Activated naive CD8-positive, alpha-beta T cell treated with anti-CD3 and anti-CD28 coated beads, Interleukin-2, amount 50 U/mL, for 24 hours (primary cell): Measurements from ENCODE around the gene METTL13.

ENCODE experiments used
- ATAC-seq: fragments of 150-1000 bp; cut with Tn5 transposase; one replicate; pipeline ENCODE4 v1.10.0; 2021
- DNase-seq: peaks from one replicate; pipeline ENCODE4 v3.0.0; 2021
- H3K27ac Mint-ChIP-seq: one replicate; pipeline ENCODE4 v1.8.0; 2021; ENCODE audit warnings: mild to moderate bottlenecking, mixed read lengths
- H3K27me3 Mint-ChIP-seq: one replicate; pipeline ENCODE4 v1.8.0; 2021; ENCODE audit warnings: mixed read lengths
- H3K36me3 Mint-ChIP-seq: one replicate; pipeline ENCODE4 v1.8.0; 2021; ENCODE audit warnings: low read depth, mixed read lengths
- H3K4me1 Mint-ChIP-seq: one replicate; pipeline ENCODE4 v1.8.0; 2021; ENCODE audit warnings: mixed read lengths
- H3K4me3 Mint-ChIP-seq: one replicate; pipeline ENCODE4 v1.8.0; 2021; ENCODE audit warnings: mild to moderate bottlenecking, moderate library complexity, mixed read lengths
- H3K9me3 Mint-ChIP-seq: one replicate; pipeline ENCODE4 v1.8.0; 2021; ENCODE audit warnings: mixed read lengths

Gene METTL13

GRCh38 chr1:171835891-171836290 is 54.4 kb downstream of the METTL13 start:
- Mint-ChIP-seq H3K27ac (no peak overlapping the region), H3K27me3 (peaks cover 4% of the 10 kb centered on the region), H3K4me1 (peaks cover 6% of the 10 kb centered on the region), H3K4me3 (no peak overlapping the region), H3K36me3 (no peaks in the 10 kb centered on the region), H3K9me3 (no peaks in the 10 kb centered on the region)
- ATAC-seq (no peak), DNase-seq (no peak)

GRCh38 chr1:171841050-171841910 is 59.8 kb downstream of the METTL13 start, which contains the start of gene DNM3:
Gene DNM3, plus strand, starts transcription at chr1:171841498. Its CDS starts 159 bp downstream, at chr1:171841657.
- peak within 1 kb of the TSS; percentile 67 for H3K27ac Mint-ChIP-seq
- peaks cover 29% of the 10 kb centered on the region for H3K27me3 Mint-ChIP-seq
- DNase-seq (peak; percentile 79), ATAC-seq (peak; percentile 93)
- no peaks in the 10 kb centered on the region for H3K9me3 Mint-ChIP-seq
- peak within 1 kb of the TSS; percentile 82 for H3K4me3 Mint-ChIP-seq
- H3K36me3 Mint-ChIP-seq: no peaks in the 10 kb centered on the region
- H3K4me1 Mint-ChIP-seq: peaks cover 16% of the 10 kb centered on the region

- no peak for ATAC-seq
- peak; percentile 6 for DNase-seq
- Mint-ChIP-seq H3K27ac (no peak overlapping the region), H3K4me3 (peak overlapping the region; percentile 82), H3K27me3 (peaks cover 29% of the 10 kb centered on the region), H3K4me1 (peaks cover 16% of the 10 kb centered on the region), H3K9me3 (no peaks in the 10 kb centered on the region), H3K36me3 (no peaks in the 10 kb centered on the region)
These were observed 60.7 kb downstream of the METTL13 start for GRCh38 chr1:171841931-171842761.

GRCh38 chr1:171844381-171844780 is 62.9 kb downstream of the METTL13 start:
- H3K4me1 Mint-ChIP-seq: peaks cover 16% of the 10 kb centered on the region
- no peaks in the 10 kb centered on the region for H3K36me3 Mint-ChIP-seq
- no peaks in the 10 kb centered on the region for H3K9me3 Mint-ChIP-seq
- ATAC-seq: no peak
- peaks cover 31% of the 10 kb centered on the region for H3K27me3 Mint-ChIP-seq
- no peak overlapping the region for H3K27ac Mint-ChIP-seq
- H3K4me3 Mint-ChIP-seq: no peak overlapping the region
- DNase-seq: no peak

GRCh38 chr1:171845998-171846397 is 64.5 kb downstream of the METTL13 start:
- Mint-ChIP-seq H3K9me3 (no peaks in the 10 kb centered on the region), H3K27ac (no peak overlapping the region), H3K36me3 (no peaks in the 10 kb centered on the region), H3K4me3 (no peak overlapping the region), H3K4me1 (peaks cover 9% of the 10 kb centered on the region), H3K27me3 (peaks cover 31% of the 10 kb centered on the region)
- no peak for ATAC-seq
- DNase-seq: no peak
